ENCODE measurements around the gene THYN1. TPM values are rescaled to one million over a fixed set of nuclear protein-coding genes. Genes with fewer than 3 reads are reported as not detected.

The THYN1 gene
- total and polyA plus RNA-seq, 12 donors, result 32.8 to 91.0 (median 48.6) TPM

DNA sequence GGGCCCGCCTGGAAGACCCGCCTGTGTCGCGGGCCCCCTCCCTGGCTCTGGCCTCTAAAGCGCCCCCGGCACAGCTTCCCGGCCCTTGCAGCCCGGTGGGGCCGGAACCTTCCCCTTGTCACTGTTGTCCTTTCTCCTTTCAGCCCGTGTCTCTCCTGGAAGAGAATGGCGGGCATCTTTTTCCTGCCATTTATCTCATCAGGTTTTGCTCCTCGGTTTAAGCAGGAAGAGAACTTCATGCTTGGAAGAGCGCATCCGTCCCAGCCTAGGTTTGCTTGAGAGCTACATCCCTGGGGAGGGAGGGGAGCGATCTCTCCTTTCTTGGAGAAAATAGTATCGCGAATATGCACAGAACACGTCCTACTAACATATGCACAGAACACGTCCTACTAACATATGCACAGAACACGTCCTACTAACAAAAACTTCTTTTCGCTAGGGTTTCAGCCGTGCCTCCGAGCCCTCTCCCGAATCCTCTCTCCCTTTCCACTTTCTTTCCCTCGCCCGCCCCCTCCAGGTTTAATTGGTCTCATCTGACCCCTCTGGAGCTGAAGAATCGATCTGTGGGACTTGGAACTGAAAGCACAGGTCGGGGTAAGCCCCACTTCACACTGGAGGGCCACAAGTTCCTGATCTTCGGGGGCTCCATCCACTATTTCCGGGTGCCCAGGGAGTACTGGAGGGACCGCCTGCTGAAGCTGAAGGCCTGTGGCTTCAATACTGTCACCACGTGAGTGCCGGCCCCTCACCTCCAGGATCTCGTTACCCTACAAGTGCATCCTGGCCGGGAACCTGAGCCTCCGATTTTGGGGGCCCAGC, 24.2 kb upstream of the THYN1 start:
- no peaks in the 10 kb centered on the region for H3K36me3 ChIP-seq (replicated peaks in 1 of 2)
- peak in 1 of 7 donors; percentile 43 for DNase-seq
- WGBS, 4 donors, result 8 to 18% (median 16%) methylated on average over 22 to 36 of the region's 36 CpGs
- TF ChIP-seq, protein P1, sequence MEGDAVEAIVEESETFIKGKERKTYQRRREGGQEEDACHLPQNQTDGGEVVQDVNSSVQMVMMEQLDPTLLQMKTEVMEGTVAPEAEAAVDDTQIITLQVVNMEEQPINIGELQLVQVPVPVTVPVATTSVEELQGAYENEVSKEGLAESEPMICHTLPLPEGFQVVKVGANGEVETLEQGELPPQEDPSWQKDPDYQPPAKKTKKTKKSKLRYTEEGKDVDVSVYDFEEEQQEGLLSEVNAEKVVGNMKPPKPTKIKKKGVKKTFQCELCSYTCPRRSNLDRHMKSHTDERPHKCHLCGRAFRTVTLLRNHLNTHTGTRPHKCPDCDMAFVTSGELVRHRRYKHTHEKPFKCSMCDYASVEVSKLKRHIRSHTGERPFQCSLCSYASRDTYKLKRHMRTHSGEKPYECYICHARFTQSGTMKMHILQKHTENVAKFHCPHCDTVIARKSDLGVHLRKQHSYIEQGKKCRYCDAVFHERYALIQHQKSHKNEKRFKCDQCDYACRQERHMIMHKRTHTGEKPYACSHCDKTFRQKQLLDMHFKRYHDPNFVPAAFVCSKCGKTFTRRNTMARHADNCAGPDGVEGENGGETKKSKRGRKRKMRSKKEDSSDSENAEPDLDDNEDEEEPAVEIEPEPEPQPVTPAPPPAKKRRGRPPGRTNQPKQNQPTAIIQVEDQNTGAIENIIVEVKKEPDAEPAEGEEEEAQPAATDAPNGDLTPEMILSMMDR (IDR thresholded peaks at IDR 0.05), result no peak
- no peak for TF ChIP-seq POLR2A (IDR thresholded peaks at IDR 0.05)
- peaks cover 71% of the 10 kb centered on the region for H3K27me3 ChIP-seq
- no peaks in the 10 kb centered on the region for H3K9me3 ChIP-seq (replicated peaks in 1 of 3)
- H3K4me3 ChIP-seq, result no peak overlapping the region
- no peak overlapping the region for H3K27ac ChIP-seq
- H3K4me1 ChIP-seq (replicated peaks in 1 of 2), result peaks cover 0 to 17% of the 10 kb centered on the region in 2 donors
- intact Hi-C loops (cut with DNase I), result no loop called here

DNA sequence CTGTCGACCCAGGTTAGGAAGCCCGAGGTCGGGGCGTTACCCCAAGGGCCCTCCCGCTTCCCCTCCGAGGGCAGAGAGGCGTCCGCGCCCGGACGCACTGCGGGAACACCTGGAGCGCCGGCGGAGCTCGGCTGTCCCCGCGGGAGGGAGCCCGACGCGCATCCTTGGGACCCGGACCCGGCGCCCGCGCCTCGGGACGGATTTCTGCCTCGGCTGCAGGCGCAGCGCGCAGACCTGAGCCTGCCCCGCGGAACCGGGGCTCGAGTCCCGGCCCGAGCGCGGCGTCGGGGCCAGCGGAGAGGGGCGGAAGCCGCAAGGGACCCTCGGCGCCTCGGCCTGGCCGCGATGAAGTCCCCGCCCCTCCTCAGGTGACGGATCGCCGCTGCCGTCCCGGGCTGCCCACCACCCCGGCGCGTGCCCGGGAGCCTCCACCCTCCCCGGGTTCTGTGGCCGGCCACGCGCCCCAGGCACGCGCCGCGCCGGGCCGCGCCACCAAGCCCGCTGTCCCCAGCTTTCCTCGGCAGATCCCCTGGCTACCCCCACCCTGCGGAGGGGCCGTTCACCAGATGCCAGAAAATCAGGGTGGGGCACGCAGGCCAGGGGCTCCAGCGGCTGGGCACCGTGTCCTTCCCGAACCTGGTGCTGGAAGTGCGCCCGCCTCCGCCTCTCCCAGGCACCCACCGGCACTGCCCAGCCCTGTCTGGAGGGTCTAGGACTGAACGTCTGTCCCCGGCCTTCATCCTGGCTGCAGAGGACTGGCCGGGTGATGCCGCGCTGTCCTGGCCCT, 23.4 kb upstream of the THYN1 start:
- peaks cover 0 to 17% of the 10 kb centered on the region in 2 donors for H3K4me1 ChIP-seq (replicated peaks in 1 of 2)
- 1 to 2% (median 2%) methylated on average over 13 to 88 of the region's 88 CpGs for WGBS, 4 donors
- TF ChIP-seq, protein P1 (IDR thresholded peaks at IDR 0.05), result no peak
- no peak for TF ChIP-seq POLR2A (IDR thresholded peaks at IDR 0.05)
- H3K4me3 ChIP-seq, result peak overlapping the region in 1 of 4 donors; percentile 37
- intact Hi-C loops (cut with DNase I), result no loop called here
- H3K9me3 ChIP-seq (replicated peaks in 1 of 3), result no peaks in the 10 kb centered on the region
- no peak overlapping the region for H3K27ac ChIP-seq
- DNase-seq, result peak in 1 of 7 donors; percentile 38
- no peaks in the 10 kb centered on the region for H3K36me3 ChIP-seq (replicated peaks in 1 of 2)
- H3K27me3 ChIP-seq, result peaks cover 73% of the 10 kb centered on the region

DNA sequence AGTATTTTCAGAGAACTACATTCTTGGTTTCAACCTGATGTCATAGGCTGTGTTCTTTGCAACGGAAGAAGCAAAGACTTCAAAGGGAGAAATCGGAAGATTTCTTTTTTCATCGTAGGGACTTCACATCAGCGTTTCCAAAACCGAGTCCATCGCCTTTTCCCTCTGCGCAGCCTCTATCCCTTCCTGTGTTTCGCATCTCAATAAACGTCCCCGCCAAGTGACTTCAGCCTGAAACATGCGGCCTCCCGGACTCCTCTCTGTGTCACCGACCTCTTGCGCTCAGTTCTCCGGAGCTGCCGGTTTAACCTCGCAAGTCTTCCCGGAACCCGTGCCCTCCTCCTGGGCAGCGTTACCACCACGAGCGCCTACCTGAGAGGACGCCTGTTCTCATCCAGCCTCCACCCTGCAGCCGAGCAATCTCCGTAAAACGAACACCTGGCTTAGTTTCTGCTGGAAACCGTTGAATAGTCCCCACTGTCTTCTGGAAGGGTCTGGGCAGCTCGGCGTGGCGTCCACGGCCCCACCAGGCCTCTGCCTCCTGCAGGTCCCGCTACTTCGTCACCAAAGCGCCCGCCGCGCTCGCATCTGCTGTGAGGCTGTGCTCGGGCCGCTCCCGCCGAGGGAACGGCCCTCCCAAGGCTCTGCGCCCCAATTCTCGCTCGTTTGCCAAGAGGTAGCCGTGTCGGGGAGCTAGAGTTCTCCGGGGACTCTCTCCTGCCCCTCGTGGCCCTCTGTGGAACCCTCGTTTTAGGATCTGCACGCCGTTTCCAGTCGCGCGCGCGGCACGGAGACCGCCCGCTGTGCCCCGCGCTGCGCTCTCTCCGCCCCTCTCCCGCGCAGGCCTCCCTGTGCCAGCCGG, 22.6 kb upstream of the THYN1 start, which contains the start of gene GLB1L3:
TSS of gene GLB1L3 (plus strand) at position 846 of the 862 bp plus-strand sequence. CDS start 362 bp downstream, outside the sequence.
- H3K27me3 ChIP-seq, result peaks cover 74% of the 10 kb centered on the region

More for the DNA sequence above, 22.6 kb upstream of the THYN1 start, which contains the start of gene GLB1L3:
- TF ChIP-seq, protein P1 (IDR thresholded peaks at IDR 0.05), result peak in 1 of 6 experiments; percentile 14
- no peak for TF ChIP-seq POLR2A (IDR thresholded peaks at IDR 0.05)
- no peaks in the 10 kb centered on the region for H3K36me3 ChIP-seq (replicated peaks in 1 of 2)
- H3K4me3 ChIP-seq, result peak within 1 kb of the TSS in 1 of 4 donors; percentile 37
- no peaks in the 10 kb centered on the region for H3K9me3 ChIP-seq (replicated peaks in 1 of 3)
- H3K27ac ChIP-seq, result peak within 1 kb of the TSS in 1 of 5 donors; percentile 30
- intact Hi-C loops (cut with DNase I), result no loop called here
- DNase-seq, result peak in 2 of 7 donors; percentile 17 to 74
- WGBS, 4 donors, result 3 to 7% (median 5%) methylated on average over 31 to 68 of the region's 68 CpGs
- peaks cover 0 to 17% of the 10 kb centered on the region in 2 donors for H3K4me1 ChIP-seq (replicated peaks in 1 of 2)

Data from adrenal gland (tissue), 12 donors.